Liver (tissue), 9 donors: ENCODE measurements around the gene LUC7L3. TPM values are rescaled to one million over a fixed set of nuclear protein-coding genes. Genes with fewer than 3 reads are reported as not detected.

Experiments used
- DNase-seq: peaks from one replicate; pipeline ENCODE4 v3.0.0-alpha.2; 2017; ENCODE audit warnings: low spot score
- H3K27ac ChIP-seq, 2 donors: one replicate each; pipeline ENCODE4 v1.7.0; 2013; ENCODE audit warnings: inconsistent platforms in 2 of 2, low read length in 2 of 2, control low read depth in 1 of 2, low read depth in 1 of 2, mild to moderate bottlenecking in 1 of 2
- H3K27me3 ChIP-seq, 4 donors: one replicate each; pipeline versions ENCODE4 v1.6.1 to v1.7.0; 2013; ENCODE audit warnings: low read length in 3 of 4, inconsistent platforms in 1 of 4, mild to moderate bottlenecking in 1 of 4, moderate library complexity in 1 of 4; ENCODE audit not compliant: control insufficient read depth in 4 of 4, insufficient read depth in 4 of 4
- H3K36me3 ChIP-seq, 4 donors: one replicate each; pipeline versions ENCODE4 v1.6.1 to v1.7.0; 2013; ENCODE audit warnings: low read length in 3 of 4, mild to moderate bottlenecking in 3 of 4, low read depth in 1 of 4, moderate library complexity in 1 of 4; ENCODE audit not compliant: control insufficient read depth in 4 of 4, insufficient read depth in 3 of 4
- H3K4me1 ChIP-seq, 4 donors: one replicate each; pipeline versions ENCODE4 v1.6.1 to v1.7.0; 2013; ENCODE audit warnings: low read length in 3 of 4, mild to moderate bottlenecking in 3 of 4, moderate library complexity in 1 of 4; ENCODE audit not compliant: control insufficient read depth in 4 of 4, insufficient read depth in 4 of 4
- H3K4me3 ChIP-seq, 3 donors: one replicate each; pipeline versions ENCODE4 v1.6.1 to v1.7.0; 2013; ENCODE audit warnings: low read length in 3 of 3, control low read depth in 1 of 3, low read depth in 1 of 3, mild to moderate bottlenecking in 1 of 3
- H3K9ac ChIP-seq, 2 donors: one replicate each; pipeline ENCODE4 v1.7.0; 2013; ENCODE audit warnings: low read length in 2 of 2, mild to moderate bottlenecking in 2 of 2, moderate library complexity in 2 of 2, control low read depth in 1 of 2, low read depth in 1 of 2
- H3K9me3 ChIP-seq, 4 donors: one replicate each; pipeline versions ENCODE4 v1.6.1 to v1.7.0; 2013; ENCODE audit warnings: low read length in 3 of 4; ENCODE audit not compliant: control insufficient read depth in 4 of 4
- EGR1 ChIP-seq, 2 donors: IDR thresholded peaks; 2 replicates each; pipeline ENCODE4 v1.6.1; 2016 to 2018; ENCODE audit warnings: antibody characterized with exemption in 2 of 2, low read depth in 2 of 2
- FOXA1 ChIP-seq: IDR thresholded peaks from 2 replicates; pipeline ENCODE4 v1.6.1; 2016; ENCODE audit warnings: antibody characterized with exemption
- FOXA2 ChIP-seq: IDR thresholded peaks from 2 replicates; pipeline ENCODE4 v1.6.1; 2016; ENCODE audit warnings: antibody characterized with exemption
- GABPA ChIP-seq, 2 donors: IDR thresholded peaks in 1 of 2; conservative IDR thresholded peaks in 1 of 2; 2 replicates each; pipeline ENCODE4 v1.6.1; 2016; ENCODE audit warnings: antibody characterized with exemption in 2 of 2, mild to moderate bottlenecking in 1 of 2, moderate library complexity in 1 of 2
- HNF4A ChIP-seq, 2 donors: conservative IDR thresholded peaks; 2 replicates each; pipeline ENCODE4 v1.6.1; 2016; ENCODE audit warnings: antibody characterized with exemption in 2 of 2, mild to moderate bottlenecking in 2 of 2
- HNF4G ChIP-seq: IDR thresholded peaks from 2 replicates; pipeline ENCODE4 v1.6.1; 2016; ENCODE audit warnings: antibody characterized with exemption
- JUND ChIP-seq, 2 donors: IDR thresholded peaks; 2 replicates each; pipeline ENCODE4 v1.6.1; 2016; ENCODE audit warnings: antibody characterized with exemption in 2 of 2
- NR2F2 ChIP-seq: IDR thresholded peaks from 2 replicates; pipeline ENCODE4 v1.6.1; 2016; ENCODE audit warnings: antibody characterized with exemption
- RAD21 ChIP-seq, 2 donors: IDR thresholded peaks; 2 replicates each; pipeline ENCODE4 v1.6.1; 2016; ENCODE audit warnings: antibody characterized with exemption in 2 of 2, mild to moderate bottlenecking in 2 of 2
- RXRA ChIP-seq, 2 donors: IDR thresholded peaks; 2 replicates each; pipeline ENCODE4 v1.6.1; 2017 to 2018; ENCODE audit warnings: antibody characterized with exemption in 2 of 2, mild to moderate bottlenecking in 1 of 2
- TAF1 ChIP-seq: conservative IDR thresholded peaks from 2 replicates; pipeline ENCODE4 v1.6.1; 2016; ENCODE audit warnings: antibody characterized with exemption, mild to moderate bottlenecking
- YY1 ChIP-seq: IDR thresholded peaks from 2 replicates; pipeline ENCODE4 v1.6.1; 2016; ENCODE audit warnings: antibody characterized with exemption, mild to moderate bottlenecking
- WGBS: extraction: QIAGEN DNeasy Blood & Tissue Kit; methylation state at CpG from one replicate; pipeline ENCODE4 v1.1.7; 2013; 5-methylcytosine and 5-hydroxymethylcytosine counted together
- polyA plus RNA-seq, 2 donors: library from polyadenylated mRNA; stranded (reverse) in 1 of 2; unstranded in 1 of 2; fragments of 200-250 nt in 1 of 2; fragments of >200 nt in 1 of 2; fragmentation: Nextera tagmentation in 1 of 2; extraction: Ambion mirVana in 1 of 2; gene quantifications; one replicate each; pipeline versions ENCODE4 v1.2.1 to v1.2.3, GENCODE V29; 2013 to 2015
- total RNA-seq, 2 donors: library from RNA; depleted of rRNA; stranded (reverse); fragments of >200 nt; gene quantifications; one replicate each; pipeline ENCODE4 v1.2.3, GENCODE V29; 2014
- TF ChIP-seq, protein P1 (sequence below): IDR thresholded peaks from 2 replicates; pipeline ENCODE4 v1.6.1; 2016; ENCODE audit warnings: antibody characterized with exemption, mild to moderate bottlenecking
- TF ChIP-seq, protein P2 (sequence below): IDR thresholded peaks from 2 replicates; pipeline ENCODE4 v1.6.1; 2016; ENCODE audit warnings: antibody characterized with exemption
- TF ChIP-seq, protein P3 (sequence below): fragments of 150-350 bp; IDR thresholded peaks from 2 replicates; pipeline ENCODE4 v1.5.1; 2017; ENCODE audit warnings: improper control_type of control experiment, low read depth, low read length; ENCODE audit not compliant: missing input control
- TF ChIP-seq, protein P4 (sequence below): IDR thresholded peaks from 2 replicates; pipeline ENCODE4 v1.6.1; 2016; ENCODE audit warnings: antibody characterized with exemption
- donor health status: healthy.
- donor health status: healthy.
- donor health status: healthy.
- donor health status: healthy.
- donor health status: healthy.

The LUC7L3 gene
- total and polyA plus RNA-seq, 4 donors: 15.5 to 126 (median 26.2) TPM

DNA sequence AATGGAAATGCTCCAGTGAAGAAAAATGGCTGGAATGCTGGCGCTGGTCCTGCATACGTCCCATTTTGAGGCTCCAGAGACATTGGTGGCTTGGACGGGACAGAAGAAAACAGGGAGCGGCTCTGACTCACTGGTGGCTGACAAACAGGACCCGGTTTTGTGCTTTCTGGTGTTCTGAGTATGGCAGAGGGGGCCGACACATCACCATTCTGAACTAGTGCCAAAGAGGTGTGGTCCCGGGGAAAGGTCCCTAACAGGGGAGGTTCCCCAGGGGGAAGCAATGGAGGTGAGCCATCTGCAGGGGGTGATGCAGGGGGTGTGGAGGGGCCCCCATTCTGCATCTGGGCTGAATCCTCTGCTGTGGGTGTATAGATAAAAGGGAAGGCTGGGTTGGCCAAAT lies 20.0 kb upstream of the LUC7L3 start:
- 90% methylated on average over 7 of the region's 7 CpGs for WGBS
- TF ChIP-seq JUND (IDR thresholded peaks at IDR 0.05) (no peak), RXRA (IDR thresholded peaks at IDR 0.05) (no peak), RAD21 (IDR thresholded peaks at IDR 0.05) (no peak), TAF1 (no peak), HNF4G (no peak)
- TF ChIP-seq, protein P1, sequence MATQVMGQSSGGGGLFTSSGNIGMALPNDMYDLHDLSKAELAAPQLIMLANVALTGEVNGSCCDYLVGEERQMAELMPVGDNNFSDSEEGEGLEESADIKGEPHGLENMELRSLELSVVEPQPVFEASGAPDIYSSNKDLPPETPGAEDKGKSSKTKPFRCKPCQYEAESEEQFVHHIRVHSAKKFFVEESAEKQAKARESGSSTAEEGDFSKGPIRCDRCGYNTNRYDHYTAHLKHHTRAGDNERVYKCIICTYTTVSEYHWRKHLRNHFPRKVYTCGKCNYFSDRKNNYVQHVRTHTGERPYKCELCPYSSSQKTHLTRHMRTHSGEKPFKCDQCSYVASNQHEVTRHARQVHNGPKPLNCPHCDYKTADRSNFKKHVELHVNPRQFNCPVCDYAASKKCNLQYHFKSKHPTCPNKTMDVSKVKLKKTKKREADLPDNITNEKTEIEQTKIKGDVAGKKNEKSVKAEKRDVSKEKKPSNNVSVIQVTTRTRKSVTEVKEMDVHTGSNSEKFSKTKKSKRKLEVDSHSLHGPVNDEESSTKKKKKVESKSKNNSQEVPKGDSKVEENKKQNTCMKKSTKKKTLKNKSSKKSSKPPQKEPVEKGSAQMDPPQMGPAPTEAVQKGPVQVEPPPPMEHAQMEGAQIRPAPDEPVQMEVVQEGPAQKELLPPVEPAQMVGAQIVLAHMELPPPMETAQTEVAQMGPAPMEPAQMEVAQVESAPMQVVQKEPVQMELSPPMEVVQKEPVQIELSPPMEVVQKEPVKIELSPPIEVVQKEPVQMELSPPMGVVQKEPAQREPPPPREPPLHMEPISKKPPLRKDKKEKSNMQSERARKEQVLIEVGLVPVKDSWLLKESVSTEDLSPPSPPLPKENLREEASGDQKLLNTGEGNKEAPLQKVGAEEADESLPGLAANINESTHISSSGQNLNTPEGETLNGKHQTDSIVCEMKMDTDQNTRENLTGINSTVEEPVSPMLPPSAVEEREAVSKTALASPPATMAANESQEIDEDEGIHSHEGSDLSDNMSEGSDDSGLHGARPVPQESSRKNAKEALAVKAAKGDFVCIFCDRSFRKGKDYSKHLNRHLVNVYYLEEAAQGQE: no peak
- TF ChIP-seq, protein P2, sequence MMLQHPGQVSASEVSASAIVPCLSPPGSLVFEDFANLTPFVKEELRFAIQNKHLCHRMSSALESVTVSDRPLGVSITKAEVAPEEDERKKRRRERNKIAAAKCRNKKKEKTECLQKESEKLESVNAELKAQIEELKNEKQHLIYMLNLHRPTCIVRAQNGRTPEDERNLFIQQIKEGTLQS: no peak
- H3K9me3 ChIP-seq: no peaks in the 10 kb centered on the region
- no peak overlapping the region for H3K4me3 ChIP-seq
- H3K27ac ChIP-seq: no peak overlapping the region
- DNase-seq: no peak
- H3K4me1 ChIP-seq: peaks cover 0 to 12% (median 5%) of the 10 kb centered on the region in 4 donors
- H3K9ac ChIP-seq: no peak overlapping the region
- peaks cover 9 to 40% (median 32%) of the 10 kb centered on the region in 4 donors for H3K36me3 ChIP-seq
- no peaks in the 10 kb centered on the region for H3K27me3 ChIP-seq

DNA sequence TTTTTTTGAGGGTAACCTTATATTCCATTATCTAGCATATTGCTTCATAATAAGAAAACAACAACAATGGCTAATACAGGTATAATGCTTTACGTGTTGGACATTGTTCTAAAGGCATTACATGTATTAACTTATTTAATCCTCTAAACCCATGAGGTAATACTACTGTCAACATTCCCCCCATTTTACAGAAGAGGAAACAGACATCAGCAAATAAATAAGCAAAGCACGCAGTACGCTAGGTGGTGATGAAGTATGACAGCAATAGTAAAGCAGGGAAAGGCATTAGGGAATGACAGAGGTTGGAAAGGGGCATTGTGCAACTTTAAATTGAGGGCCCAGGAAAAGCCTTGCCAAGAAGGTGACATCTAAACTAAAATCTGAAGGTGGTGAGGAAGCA lies 16.2 kb upstream of the LUC7L3 start:
- WGBS: 95% methylated on average over 3 of the region's 3 CpGs
- no peaks in the 10 kb centered on the region for H3K9me3 ChIP-seq
- H3K27me3 ChIP-seq: no peaks in the 10 kb centered on the region
- no peak for DNase-seq
- no peak for TF ChIP-seq TAF1
- TF ChIP-seq EGR1 (IDR thresholded peaks at IDR 0.05; ENCODE audit: low read depth in 2 of 2): no peak
- TF ChIP-seq, protein P2: no peak
- no peak for TF ChIP-seq HNF4G
- no peak for TF ChIP-seq HNF4A (conservative IDR thresholded peaks at IDR 0.05)
- TF ChIP-seq, protein P3, sequence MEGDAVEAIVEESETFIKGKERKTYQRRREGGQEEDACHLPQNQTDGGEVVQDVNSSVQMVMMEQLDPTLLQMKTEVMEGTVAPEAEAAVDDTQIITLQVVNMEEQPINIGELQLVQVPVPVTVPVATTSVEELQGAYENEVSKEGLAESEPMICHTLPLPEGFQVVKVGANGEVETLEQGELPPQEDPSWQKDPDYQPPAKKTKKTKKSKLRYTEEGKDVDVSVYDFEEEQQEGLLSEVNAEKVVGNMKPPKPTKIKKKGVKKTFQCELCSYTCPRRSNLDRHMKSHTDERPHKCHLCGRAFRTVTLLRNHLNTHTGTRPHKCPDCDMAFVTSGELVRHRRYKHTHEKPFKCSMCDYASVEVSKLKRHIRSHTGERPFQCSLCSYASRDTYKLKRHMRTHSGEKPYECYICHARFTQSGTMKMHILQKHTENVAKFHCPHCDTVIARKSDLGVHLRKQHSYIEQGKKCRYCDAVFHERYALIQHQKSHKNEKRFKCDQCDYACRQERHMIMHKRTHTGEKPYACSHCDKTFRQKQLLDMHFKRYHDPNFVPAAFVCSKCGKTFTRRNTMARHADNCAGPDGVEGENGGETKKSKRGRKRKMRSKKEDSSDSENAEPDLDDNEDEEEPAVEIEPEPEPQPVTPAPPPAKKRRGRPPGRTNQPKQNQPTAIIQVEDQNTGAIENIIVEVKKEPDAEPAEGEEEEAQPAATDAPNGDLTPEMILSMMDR: no peak
- no peak for TF ChIP-seq FOXA2
- TF ChIP-seq, protein P4, sequence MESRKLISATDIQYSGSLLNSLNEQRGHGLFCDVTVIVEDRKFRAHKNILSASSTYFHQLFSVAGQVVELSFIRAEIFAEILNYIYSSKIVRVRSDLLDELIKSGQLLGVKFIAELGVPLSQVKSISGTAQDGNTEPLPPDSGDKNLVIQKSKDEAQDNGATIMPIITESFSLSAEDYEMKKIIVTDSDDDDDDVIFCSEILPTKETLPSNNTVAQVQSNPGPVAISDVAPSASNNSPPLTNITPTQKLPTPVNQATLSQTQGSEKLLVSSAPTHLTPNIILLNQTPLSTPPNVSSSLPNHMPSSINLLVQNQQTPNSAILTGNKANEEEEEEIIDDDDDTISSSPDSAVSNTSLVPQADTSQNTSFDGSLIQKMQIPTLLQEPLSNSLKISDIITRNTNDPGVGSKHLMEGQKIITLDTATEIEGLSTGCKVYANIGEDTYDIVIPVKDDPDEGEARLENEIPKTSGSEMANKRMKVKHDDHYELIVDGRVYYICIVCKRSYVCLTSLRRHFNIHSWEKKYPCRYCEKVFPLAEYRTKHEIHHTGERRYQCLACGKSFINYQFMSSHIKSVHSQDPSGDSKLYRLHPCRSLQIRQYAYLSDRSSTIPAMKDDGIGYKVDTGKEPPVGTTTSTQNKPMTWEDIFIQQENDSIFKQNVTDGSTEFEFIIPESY: no peak
- TF ChIP-seq NR2F2: no peak
- no peak for TF ChIP-seq YY1
- no peak for TF ChIP-seq FOXA1
- TF ChIP-seq GABPA (IDR thresholded peaks at IDR 0.05 in 1 of 2, conservative IDR thresholded peaks at IDR 0.05 in 1 of 2): no peak
- H3K36me3 ChIP-seq: peaks cover 6 to 20% (median 13%) of the 10 kb centered on the region in 4 donors
- H3K27ac ChIP-seq: no peak overlapping the region
- H3K4me1 ChIP-seq: peaks cover 0 to 17% (median 7%) of the 10 kb centered on the region in 4 donors
- H3K9ac ChIP-seq: no peak overlapping the region
- H3K4me3 ChIP-seq: no peak overlapping the region
